IMR-90 (cell line): ENCODE measurements around the gene TAF7. TPM values are rescaled to one million over a fixed set of nuclear protein-coding genes. Genes with fewer than 3 reads are reported as not detected.

Experiments used
- ATAC-seq: fragments of 200-7000 bp; cut with Tn5 transposase; 2 replicates; pipeline ENCODE4 v1.9.1; 2020; ENCODE audit warnings: low read depth, mild to moderate bottlenecking, moderate library complexity
- BruUV-seq: library from RNA; stranded (reverse); fragments of 400-500 nt; replicated peaks from 2 replicates; lab custom pipeline; 2021; lab: Mats Ljungman, UMichigan
- CTCF ChIA-PET: fragments of 300-600 bp; formaldehyde crosslinking; extraction: SDS; loops from one replicate; lab custom pipeline; 2021; ENCODE audit warnings: antibody characterized with exemption; lab: Yijun Ruan, JAX
- POLR2A ChIA-PET: fragments of 300-600 bp; sonication (Branson Sonifier 250); formaldehyde crosslinking; loops from one replicate; lab custom pipeline; 2022; ENCODE audit warnings: antibody characterized with exemption; ENCODE audit not compliant: unreplicated experiment; lab: Charles Lee
- DNase-seq: peaks from one replicate; pipeline ENCODE4 v3.0.0; 2013
- H2AFZ ChIP-seq: replicated peaks from 2 replicates; pipeline ENCODE3; 2013; ENCODE audit warnings: low read length, mild to moderate bottlenecking; ENCODE audit not compliant: poor library complexity
- H2AK5ac ChIP-seq: 2 replicates; pipeline ENCODE4 v1.6.1; 2013; ENCODE audit warnings: low read depth, low read length, inconsistent platforms
- H2AK9ac ChIP-seq: replicated peaks from 2 replicates; pipeline ENCODE3; 2013; ENCODE audit warnings: mild to moderate bottlenecking, low read depth, low read length, moderate library complexity; ENCODE audit not compliant: poor library complexity
- H2BK120ac ChIP-seq: 2 replicates; pipeline ENCODE4 v1.6.1; 2013; ENCODE audit warnings: low read depth, low read length, inconsistent platforms
- H2BK15ac ChIP-seq: 3 replicates; pipeline ENCODE4 v1.6.1; 2013; ENCODE audit warnings: low read depth, low read length, inconsistent platforms
- H2BK20ac ChIP-seq: 2 replicates; pipeline ENCODE4 v1.6.1; 2013; ENCODE audit warnings: low read depth, mild to moderate bottlenecking, inconsistent platforms, low read length, moderate library complexity
- H2BK5ac ChIP-seq: 2 replicates; pipeline ENCODE4 v1.6.1; 2013; ENCODE audit warnings: mild to moderate bottlenecking, low read depth, low read length, inconsistent platforms; ENCODE audit not compliant: poor library complexity, severe bottlenecking
- H3K14ac ChIP-seq: replicated peaks from 2 replicates; pipeline ENCODE4 v1.6.1; 2013; ENCODE audit warnings: low read depth, low read length, inconsistent platforms
- H3K18ac ChIP-seq: 2 replicates; pipeline ENCODE4 v1.6.1; 2013; ENCODE audit warnings: low read depth, low read length, control low read depth
- H3K23ac ChIP-seq: 2 replicates; pipeline ENCODE4 v1.6.1; 2013; ENCODE audit warnings: low read depth, low read length, inconsistent platforms
- H3K27ac ChIP-seq: 2 replicates; pipeline ENCODE4 v1.5.1; 2013; ENCODE audit warnings: mild to moderate bottlenecking, control low read depth, low read length; ENCODE audit not compliant: insufficient read depth
- H3K27me3 ChIP-seq: 2 replicates; pipeline ENCODE4 v1.6.1; 2013; ENCODE audit warnings: low read length; ENCODE audit not compliant: control insufficient read depth, insufficient read depth
- H3K36me3 ChIP-seq: 2 replicates; pipeline ENCODE4 v1.6.1; 2013; ENCODE audit warnings: low read length, mixed read lengths; ENCODE audit not compliant: control insufficient read depth, insufficient read depth
- H3K4ac ChIP-seq: 2 replicates; pipeline ENCODE4 v1.6.1; 2013; ENCODE audit warnings: low read depth, low read length, inconsistent platforms
- H3K4me1 ChIP-seq: 2 replicates; pipeline ENCODE4 v1.6.1; 2013; ENCODE audit warnings: low read length, mixed read lengths; ENCODE audit not compliant: control insufficient read depth, insufficient read depth
- H3K4me2 ChIP-seq: 2 replicates; pipeline ENCODE4 v1.6.1; 2013; ENCODE audit warnings: low read depth, mild to moderate bottlenecking, control low read depth, low read length, moderate library complexity
- H3K4me3 ChIP-seq: 2 replicates; pipeline ENCODE4 v1.5.1; 2013; ENCODE audit warnings: low read depth, mild to moderate bottlenecking, control low read depth, low read length, moderate library complexity; ENCODE audit not compliant: insufficient read depth
- H3K56ac ChIP-seq: 2 replicates; pipeline ENCODE4 v1.6.1; 2013; ENCODE audit warnings: low read length, inconsistent platforms; ENCODE audit not compliant: insufficient read depth; ENCODE audit errors: extremely low read depth
- H3K79me1 ChIP-seq, 2 experiments: 2 replicates each; pipeline ENCODE4 v1.6.1; 2013; ENCODE audit warnings: low read length in 2 of 2, inconsistent platforms in 1 of 2, low read depth in 1 of 2
- H3K9ac ChIP-seq: 2 replicates; pipeline ENCODE4 v1.6.1; 2013; ENCODE audit warnings: low read depth, low read length, control low read depth
- H3K9me1 ChIP-seq: 2 replicates; pipeline ENCODE4 v1.6.1; 2013; ENCODE audit warnings: low read length, inconsistent platforms; ENCODE audit not compliant: insufficient read depth
- H3K9me3 ChIP-seq: 2 replicates; pipeline ENCODE4 v1.6.1; 2013; ENCODE audit warnings: low read length; ENCODE audit not compliant: control insufficient read depth, insufficient read depth
- H4K20me1 ChIP-seq: 2 replicates; pipeline ENCODE4 v1.6.1; 2013; ENCODE audit warnings: low read length, inconsistent platforms; ENCODE audit not compliant: insufficient read depth
- H4K5ac ChIP-seq: 2 replicates; pipeline ENCODE4 v1.6.1; 2013; ENCODE audit warnings: mild to moderate bottlenecking, low read depth, low read length, control low read depth
- H4K8ac ChIP-seq, 2 experiments: 2 replicates each; pipeline ENCODE4 v1.6.1; 2013; ENCODE audit warnings: low read depth in 2 of 2, low read length in 2 of 2, control low read depth in 1 of 2, inconsistent platforms in 1 of 2
- H4K91ac ChIP-seq: 2 replicates; pipeline ENCODE4 v1.6.1; 2013; ENCODE audit warnings: low read depth, low read length, inconsistent platforms; ENCODE audit not compliant: insufficient read depth
- BHLHE40 ChIP-seq: fragments of 150-350 bp; IDR thresholded peaks from 2 replicates; pipeline ENCODE4 v1.6.1; 2016; ENCODE audit warnings: mild to moderate bottlenecking, low read depth, low read length
- CEBPB ChIP-seq: IDR thresholded peaks from 2 replicates; pipeline ENCODE4 v1.6.1; 2012; ENCODE audit warnings: low read depth, low read length, improper control_type of control experiment
- FOS ChIP-seq: fragments of 150-350 bp; IDR thresholded peaks from 2 replicates; pipeline ENCODE4 v1.6.1; 2016; ENCODE audit warnings: low read depth, low read length
- MAFK ChIP-seq: IDR thresholded peaks from 2 replicates; pipeline ENCODE4 v1.6.1; 2012; ENCODE audit warnings: low read depth, low read length, improper control_type of control experiment
- MXI1 ChIP-seq: IDR thresholded peaks from 2 replicates; pipeline ENCODE4 v1.6.1; 2012; ENCODE audit warnings: low read depth, mild to moderate bottlenecking, low read length, moderate library complexity, borderline replicate concordance
- NFE2L2 ChIP-seq: fragments of 150-350 bp; IDR thresholded peaks from 2 replicates; pipeline ENCODE4 v1.6.1; 2016; ENCODE audit warnings: low read depth, mild to moderate bottlenecking, low read length
- POLR2A ChIP-seq: IDR thresholded peaks from 2 replicates; pipeline ENCODE4 v1.6.1; 2012; ENCODE audit warnings: mild to moderate bottlenecking, low read depth, low read length
- RAD21 ChIP-seq: IDR thresholded peaks from 2 replicates; pipeline ENCODE4 v1.6.1; 2012; ENCODE audit warnings: low read length, improper control_type of control experiment
- WGBS, 2 experiments: methylation state at CpG; one replicate each; pipeline versions ENCODE4 v1.1.5 to v1.1.7; 2013; ENCODE audit warnings: missing lambda C conversion rate in 2 of 2; ENCODE audit not compliant: insufficient read length in 1 of 2; ENCODE audit errors: extremely low coverage in 2 of 2; 5-methylcytosine and 5-hydroxymethylcytosine counted together
- dilution Hi-C: fragments of 300-500 bp; cut with HindIII; formaldehyde crosslinking; loops from one replicate; pipeline ENCODE4 v1.14.3; 2018; ENCODE audit warnings: low sequenced_read_pairs; ENCODE audit not compliant: unreplicated experiment
- in situ Hi-C: fragments of 300-500 bp; cut with MboI; formaldehyde crosslinking; loops from 3 replicates; pipeline ENCODE4 v1.14.3; 2019; ENCODE audit warnings: low sequenced_read_pairs, inconsistent platforms, mixed read lengths
- intact Hi-C: fragments of 100-400 bp; cut with micrococcal nuclease; formaldehyde crosslinking; loops from 2 replicates; pipeline ENCODE4 v1.10.0; 2022
- polyA plus RNA-seq, 3 experiments: library from polyadenylated mRNA; depleted of rRNA; stranded (reverse); fragments of >200 nt; gene quantifications; 2 replicates each; pipeline ENCODE4 v1.2.3, GENCODE V29; 2012; ENCODE audit warnings: low replicate concordance in 1 of 3
- total RNA-seq: library from RNA; depleted of rRNA; stranded (reverse); fragments of >200 nt; gene quantifications from 2 replicates; pipeline ENCODE4 v1.2.3, GENCODE V29; 2012

TAF7 gene
- total and polyA plus RNA-seq, 2 of the 4 experiments (the other 2 are of a cell fraction) = 45.7 to 51.8 TPM

DNA sequence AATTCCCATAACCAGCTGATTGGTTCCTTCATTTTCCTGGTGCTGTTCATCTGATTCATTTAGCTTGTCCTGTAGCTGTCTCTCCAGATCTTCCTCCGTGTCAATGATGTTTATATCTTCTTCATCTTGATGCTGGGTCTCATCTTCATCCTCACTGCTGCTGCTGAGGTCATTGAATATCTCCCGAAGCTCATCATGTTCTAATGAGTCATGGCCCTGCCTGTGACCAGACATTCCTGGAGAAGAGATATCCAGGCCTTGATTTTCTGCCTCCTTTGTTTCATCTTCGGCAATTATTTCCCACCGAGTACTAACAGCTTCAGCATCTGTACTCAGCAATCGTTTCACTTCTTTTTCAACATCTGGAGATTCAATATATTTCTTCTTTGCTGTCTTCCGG is 1.4 kb downstream of the TAF7 start:
- 100% methylated on average over 3 of the region's 6 CpGs; no CpG with 5 or more reads in 1 of the 2 experiments for WGBS, 2 experiments
- Histone ChIP-seq H3K14ac (no peak overlapping the region), H3K79me1 (peaks cover 15 to 17% of the 10 kb centered on the region in 2 experiments), H3K9me3 (peaks cover 50% of the 10 kb centered on the region), H3K27me3 (no peaks in the 10 kb centered on the region), H4K8ac (no peak overlapping the region), H3K4me1 (no peaks in the 10 kb centered on the region), H4K5ac (no peak overlapping the region), H3K27ac (no peak overlapping the region), H2BK20ac (no peak overlapping the region), H3K9ac (no peak overlapping the region), H3K36me3 (peaks cover 12% of the 10 kb centered on the region), H3K18ac (no peak overlapping the region), H3K23ac (no peak overlapping the region), H2BK120ac (no peak overlapping the region), H4K20me1 (peaks cover 7% of the 10 kb centered on the region; the same call in 1 of the 2 replicates), H3K4me2 (no peak overlapping the region), H2BK5ac (no peak overlapping the region), H3K4ac (no peak overlapping the region), H3K9me1 (no peaks in the 10 kb centered on the region), H2AK9ac (no peak overlapping the region), H4K91ac (no peak overlapping the region), H2AFZ (no peak overlapping the region), H2AK5ac (no peak overlapping the region), H2BK15ac (no peak overlapping the region), H3K4me3 (no peak overlapping the region), H3K56ac (no peak overlapping the region)
- no peak for ATAC-seq
- in situ Hi-C loops (no loop called here), dilution Hi-C loops (no loop called here), intact Hi-C loops (no loop called here)
- CTCF ChIA-PET = interaction anchor here (1.2 to 1.7 kb wide), 3 partner anchors 94 to 311 kb away, joined by 4 to 5 read pairs (median 4); partner anchors contain the start of genes PCDHGA10 and PCDHGA11
- DNase-seq = no peak
- POLR2A ChIA-PET = no interaction called here
- no peak; the same call in 1 of the 2 replicates for TF ChIP-seq NFE2L2
- TF ChIP-seq MAFK = no peak
- no peak for TF ChIP-seq POLR2A
- no peak for TF ChIP-seq BHLHE40
- TF ChIP-seq MXI1 = no peak
- TF ChIP-seq CEBPB = no peak
- no peak for TF ChIP-seq FOS
- no peak for TF ChIP-seq RAD21
- no TSS peak for BruUV-seq
